Measurements from ENCODE around the gene TLN1. TPM values are rescaled to one million over a fixed set of nuclear protein-coding genes. Genes with fewer than 3 reads are reported as not detected.

Gene TLN1
- polyA plus RNA-seq, 3 donors: 46.6 to 251 (median 93.0) TPM

GRCh38 chr9:35681341-35682002 lies 50.5 kb downstream of the TLN1 start:
- no peak overlapping the region for H3K27ac ChIP-seq (ENCODE audit: low read depth in 1 of 2, low read length in 2 of 2)
- WGBS (ENCODE audit: insufficient coverage): 94% methylated on average over 3 of the region's 3 CpGs
- no peak overlapping the region for H3K9ac ChIP-seq (ENCODE audit: insufficient read depth, low read length, poor library complexity, severe bottlenecking)
- TF ChIP-seq CTCF (IDR thresholded peaks at IDR 0.05): no peak
- no peak overlapping the region for H2AFZ ChIP-seq (ENCODE audit: insufficient read depth, low read depth, low read length, poor library complexity, severe bottlenecking)
- H3K27ac Mint-ChIP-seq: no peak overlapping the region
- peaks cover 0 to under 1% of the 10 kb centered on the region in 2 donors for H3K36me3 Mint-ChIP-seq
- H3K4me2 ChIP-seq (replicated peaks; ENCODE audit: extremely low read depth, low read length, poor library complexity, severe bottlenecking): no peak overlapping the region
- H3K36me3 ChIP-seq (replicated peaks in 1 of 2; ENCODE audit: control insufficient read depth in 1 of 2, insufficient read depth in 2 of 2, low read length in 2 of 2): no peaks in the 10 kb centered on the region
- H3K9me3 Mint-ChIP-seq: no peaks in the 10 kb centered on the region
- no peaks in the 10 kb centered on the region for H3K79me2 ChIP-seq (ENCODE audit: insufficient read depth, low read length)
- intact Hi-C loops (cut with micrococcal nuclease): no loop called here
- H3K4me3 ChIP-seq (replicated peaks in 1 of 3; ENCODE audit: low read depth in 2 of 3, low read length in 3 of 3): no peak overlapping the region
- peaks cover under 1% of the 10 kb centered on the region in 2 donors for H3K4me1 ChIP-seq (ENCODE audit: control insufficient read depth in 1 of 2, insufficient read depth in 2 of 2, low read length in 2 of 2)
- no peaks in the 10 kb centered on the region for H4K20me1 ChIP-seq (ENCODE audit: insufficient read depth, low read length)
- peaks cover 1 to 2% of the 10 kb centered on the region in 2 donors for H3K27me3 ChIP-seq (ENCODE audit: control insufficient read depth in 2 of 2, insufficient read depth in 2 of 2, low read length in 2 of 2)
- peaks cover under 1 to 12% (median 9%) of the 10 kb centered on the region in 3 donors for H3K27me3 Mint-ChIP-seq (ENCODE audit: low read depth in 3 of 3)
- no peaks in the 10 kb centered on the region for H3K9me3 ChIP-seq (replicated peaks in 1 of 2; ENCODE audit: control insufficient read depth in 1 of 2, insufficient read depth in 1 of 2, low read length in 2 of 2)
- peaks cover under 1% of the 10 kb centered on the region for H3K4me1 Mint-ChIP-seq
- no peak for DNase-seq
- no peak overlapping the region for H3K4me3 Mint-ChIP-seq

- Histone ChIP-seq H4K20me1 (ENCODE audit: insufficient read depth, low read length) (no peaks in the 10 kb centered on the region), H2AFZ (ENCODE audit: insufficient read depth, low read depth, low read length, poor library complexity, severe bottlenecking) (no peak overlapping the region), H3K79me2 (ENCODE audit: insufficient read depth, low read length) (no peaks in the 10 kb centered on the region), H3K27ac (ENCODE audit: low read depth in 1 of 2, low read length in 2 of 2) (no peak overlapping the region), H3K4me2 (replicated peaks; ENCODE audit: extremely low read depth, low read length, poor library complexity, severe bottlenecking) (no peak overlapping the region), H3K36me3 (replicated peaks in 1 of 2; ENCODE audit: control insufficient read depth in 1 of 2, insufficient read depth in 2 of 2, low read length in 2 of 2) (no peaks in the 10 kb centered on the region), H3K27me3 (ENCODE audit: control insufficient read depth in 2 of 2, insufficient read depth in 2 of 2, low read length in 2 of 2) (peaks cover 2 to 11% of the 10 kb centered on the region in 2 donors), H3K4me1 (ENCODE audit: control insufficient read depth in 1 of 2, insufficient read depth in 2 of 2, low read length in 2 of 2) (peaks cover 10% of the 10 kb centered on the region in 2 donors), H3K9ac (ENCODE audit: insufficient read depth, low read length, poor library complexity, severe bottlenecking) (no peak overlapping the region), H3K4me3 (replicated peaks in 1 of 3; ENCODE audit: low read depth in 2 of 3, low read length in 3 of 3) (no peak overlapping the region), H3K9me3 (replicated peaks in 1 of 2; ENCODE audit: control insufficient read depth in 1 of 2, insufficient read depth in 1 of 2, low read length in 2 of 2) (no peaks in the 10 kb centered on the region)
- TF ChIP-seq CTCF (IDR thresholded peaks at IDR 0.05): no peak
- DNase-seq: no peak
- peaks cover 8 to 19% (median 19%) of the 10 kb centered on the region in 3 donors for H3K27me3 Mint-ChIP-seq (ENCODE audit: low read depth in 3 of 3)
- 89% methylated on average over 9 of the region's 15 CpGs for WGBS (ENCODE audit: insufficient coverage)
- intact Hi-C loops (cut with micrococcal nuclease): no loop called here
- H3K27ac Mint-ChIP-seq: peak overlapping the region in 1 of 7 donors; percentile 47
- no peak overlapping the region for H3K4me3 Mint-ChIP-seq
- H3K36me3 Mint-ChIP-seq: peaks cover 0 to 3% of the 10 kb centered on the region in 2 donors
- H3K9me3 Mint-ChIP-seq: peaks cover 0 to 2% (median 0%) of the 10 kb centered on the region in 7 donors
- H3K4me1 Mint-ChIP-seq: peaks cover 7% of the 10 kb centered on the region
Measured at GRCh38 chr9:35680331-35681105, 51.5 kb downstream of the TLN1 start.

Data from CD14-positive monocyte (primary cell).